Superior temporal gyrus (tissue), 1 donor: ENCODE measurements around the gene FA2H.
"Not testable (repeated sequence)": the region's sequence is repeated elsewhere in the genome, so short reads cannot be mapped to it uniquely, and the experiment has no call there.

Experiments
- DNase-seq: peaks from one replicate; pipeline ENCODE4 v3.0.0-alpha.2; 2016; ENCODE audit errors: extremely low spot score

Gene FA2H

DNA sequence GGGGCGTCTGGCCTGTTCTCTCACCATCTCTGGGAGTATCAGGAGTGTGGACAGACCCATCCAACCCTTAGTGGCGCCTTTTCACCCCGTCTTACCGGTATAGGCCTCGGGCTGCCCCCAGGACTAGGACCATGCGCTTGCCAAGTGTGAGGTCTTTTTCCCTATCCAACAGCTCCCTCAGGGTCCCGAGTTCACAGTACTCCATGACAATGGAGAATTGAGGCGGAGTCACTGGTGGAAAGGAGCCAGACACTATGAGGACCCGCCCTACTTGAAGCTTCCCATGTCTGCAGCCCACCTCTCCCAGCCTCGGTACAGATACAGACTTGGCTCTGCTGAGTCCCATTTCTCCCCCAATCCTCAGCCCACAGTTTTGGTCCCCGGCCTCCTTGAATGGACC lies 92.1 kb downstream of the FA2H start:
- no peak for DNase-seq

DNA sequence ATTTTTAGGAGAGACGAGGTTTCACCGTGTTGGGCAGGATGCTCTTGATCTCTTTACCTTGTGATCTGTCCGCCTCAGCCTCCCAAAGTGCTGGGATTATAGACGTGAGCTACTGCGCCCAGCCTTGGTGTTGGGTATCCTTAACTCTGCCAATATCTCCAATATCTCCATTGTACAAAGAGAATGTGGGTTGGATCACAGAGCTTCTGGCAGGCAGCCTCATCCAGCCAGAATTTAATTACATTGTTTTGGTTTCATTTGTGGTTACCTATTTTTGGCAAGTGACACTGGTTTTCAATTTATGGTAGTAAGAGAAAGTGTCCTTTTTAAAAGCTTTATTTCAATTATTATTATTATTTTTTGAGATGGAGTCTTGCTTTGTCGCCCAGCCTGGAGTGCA lies 93.9 kb downstream of the FA2H start:
- no peak for DNase-seq

DNA sequence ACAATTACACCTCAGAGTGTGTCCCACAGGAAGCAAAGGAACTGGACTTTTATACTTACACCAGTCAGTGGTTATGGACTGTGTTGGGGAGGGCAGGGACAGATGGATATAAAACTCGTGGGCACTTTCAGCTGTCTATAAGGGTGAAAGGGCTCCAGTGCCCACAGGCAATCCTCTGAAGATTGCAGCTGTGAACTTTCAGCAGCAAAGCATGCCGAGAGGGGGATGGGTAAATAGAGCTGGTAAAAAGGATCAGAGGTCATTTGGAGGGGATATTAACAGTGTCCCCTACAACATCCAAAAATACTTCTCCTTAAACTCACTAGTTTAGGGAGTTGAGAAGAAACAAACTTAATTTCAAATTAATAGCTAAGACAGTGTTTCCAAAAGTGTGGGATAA lies 94.6 kb downstream of the FA2H start:
- no peak for DNase-seq

DNA sequence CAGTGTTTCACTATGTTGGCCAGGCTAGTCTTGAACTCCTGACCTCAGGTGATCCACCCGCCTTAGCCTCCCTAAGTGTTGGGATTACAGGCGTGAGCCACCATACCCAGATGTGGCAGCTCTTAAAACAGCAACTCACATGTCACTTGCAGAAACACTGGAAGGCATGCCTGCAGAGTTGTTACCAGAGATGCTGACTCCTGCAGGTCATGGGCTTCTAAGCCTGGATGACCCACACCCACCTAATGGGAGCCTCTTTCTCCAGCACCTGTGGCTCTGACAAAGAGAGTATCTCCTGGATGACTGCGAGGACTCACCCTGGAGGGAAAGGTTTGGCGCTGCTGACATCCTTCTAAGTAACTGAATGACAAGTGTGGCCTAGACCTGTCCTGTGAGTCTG lies 96.8 kb downstream of the FA2H start:
- DNase-seq = no peak

DNA sequence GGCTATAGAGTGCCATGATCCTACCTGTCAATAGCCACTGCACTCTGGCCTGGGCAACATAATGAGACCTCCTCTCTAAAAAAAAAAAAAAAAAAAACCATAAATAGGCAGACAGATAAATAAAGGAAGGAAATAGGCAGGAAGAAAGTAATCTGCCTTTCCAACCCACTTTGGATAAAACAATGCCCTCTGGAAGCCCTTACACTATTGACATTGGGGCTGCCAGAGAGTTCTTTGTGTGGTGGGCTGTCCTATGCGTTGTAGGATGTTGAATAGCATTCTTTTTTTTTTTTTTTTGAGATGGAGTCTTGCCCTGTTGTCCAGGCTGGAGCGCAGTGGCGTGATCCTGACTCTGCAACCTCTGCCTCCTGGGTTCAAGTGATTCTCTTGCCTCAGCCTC lies 100.7 kb downstream of the FA2H start:
- DNase-seq = no peak

GRCh38 chr16:74668877-74669276 lies 105.7 kb downstream of the FA2H start:
- DNase-seq = not testable (repeated sequence)

- DNase-seq = no peak
These were observed 107.3 kb downstream of the FA2H start for GRCh38 chr16:74667255-74667700.

DNA sequence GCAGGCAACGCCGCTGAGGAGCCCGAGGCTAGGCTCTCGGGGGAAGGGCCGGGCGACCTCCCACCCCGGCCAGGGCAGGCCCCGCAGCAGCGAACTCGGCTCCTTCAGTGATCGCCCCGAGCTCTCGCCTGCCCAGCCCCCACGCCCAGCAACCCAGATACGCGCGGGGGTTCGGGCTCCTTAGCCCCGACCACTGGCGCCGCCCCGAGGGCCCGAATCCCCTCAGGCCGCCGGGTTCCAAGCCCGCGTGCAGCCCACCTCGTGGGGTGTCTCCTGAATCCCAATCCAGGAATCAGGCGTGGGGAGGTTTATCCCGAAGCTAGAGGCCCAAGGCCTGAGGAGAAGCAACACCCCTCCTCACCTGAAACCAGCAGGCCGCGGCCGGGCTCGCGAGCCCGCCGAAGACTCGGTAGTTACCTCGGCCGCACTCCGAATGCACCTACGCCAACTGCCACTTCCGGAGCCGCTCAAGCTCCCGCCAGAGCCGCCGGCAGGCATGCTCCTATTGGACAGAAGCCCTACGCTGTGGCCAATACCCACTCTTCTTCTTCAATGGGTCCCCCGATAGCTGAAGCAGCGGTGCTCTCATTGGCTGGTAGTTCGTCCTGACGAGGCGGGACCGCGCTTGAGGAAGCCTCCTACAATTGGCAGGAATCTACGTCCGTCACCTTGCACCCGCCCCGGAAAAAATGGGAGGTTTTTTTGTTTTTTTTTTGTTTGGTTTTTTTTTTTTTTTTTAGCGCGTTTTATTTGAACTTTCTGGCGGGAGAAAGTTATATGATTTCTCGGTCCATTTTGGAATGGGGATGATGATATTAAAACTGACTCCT lies 108.0 kb downstream of the FA2H start, which contains the start of gene RFWD3:
Gene RFWD3, minus strand, starts transcription at position 453 of the 830 bp plus-strand sequence. CDS start 5,428 bp downstream, outside the sequence.
- DNase-seq = peak; percentile 100

- DNase-seq = no peak
These were observed 108.6 kb downstream of the FA2H start for GRCh38 chr16:74666010-74666421.
